HL-60 (cell line): ENCODE results near the gene MROH2A.

Source experiments
- GABPA ChIP-seq: IDR thresholded peaks from 2 replicates; pipeline ENCODE4 v1.6.1; 2012; ENCODE audit warnings: low read depth
- POLR2AphosphoS5 ChIP-seq: IDR thresholded peaks from 2 replicates; pipeline ENCODE4 v1.6.1; 2012; ENCODE audit warnings: low read depth
- TF ChIP-seq, protein P1 (sequence below): IDR thresholded peaks from one replicate; pipeline ENCODE4 v1.5.1; 2011; ENCODE audit warnings: low read length, control low read depth, inconsistent platforms; ENCODE audit not compliant: insufficient read depth
- TF ChIP-seq, protein P2 (sequence below): IDR thresholded peaks from 2 replicates; pipeline ENCODE4 v1.6.1; 2012; ENCODE audit warnings: low read depth; ENCODE audit not compliant: insufficient replicate concordance

- TF ChIP-seq, protein P1, sequence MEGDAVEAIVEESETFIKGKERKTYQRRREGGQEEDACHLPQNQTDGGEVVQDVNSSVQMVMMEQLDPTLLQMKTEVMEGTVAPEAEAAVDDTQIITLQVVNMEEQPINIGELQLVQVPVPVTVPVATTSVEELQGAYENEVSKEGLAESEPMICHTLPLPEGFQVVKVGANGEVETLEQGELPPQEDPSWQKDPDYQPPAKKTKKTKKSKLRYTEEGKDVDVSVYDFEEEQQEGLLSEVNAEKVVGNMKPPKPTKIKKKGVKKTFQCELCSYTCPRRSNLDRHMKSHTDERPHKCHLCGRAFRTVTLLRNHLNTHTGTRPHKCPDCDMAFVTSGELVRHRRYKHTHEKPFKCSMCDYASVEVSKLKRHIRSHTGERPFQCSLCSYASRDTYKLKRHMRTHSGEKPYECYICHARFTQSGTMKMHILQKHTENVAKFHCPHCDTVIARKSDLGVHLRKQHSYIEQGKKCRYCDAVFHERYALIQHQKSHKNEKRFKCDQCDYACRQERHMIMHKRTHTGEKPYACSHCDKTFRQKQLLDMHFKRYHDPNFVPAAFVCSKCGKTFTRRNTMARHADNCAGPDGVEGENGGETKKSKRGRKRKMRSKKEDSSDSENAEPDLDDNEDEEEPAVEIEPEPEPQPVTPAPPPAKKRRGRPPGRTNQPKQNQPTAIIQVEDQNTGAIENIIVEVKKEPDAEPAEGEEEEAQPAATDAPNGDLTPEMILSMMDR, result no peak
- TF ChIP-seq GABPA (no peak), POLR2AphosphoS5 (no peak)
- TF ChIP-seq, protein P2, sequence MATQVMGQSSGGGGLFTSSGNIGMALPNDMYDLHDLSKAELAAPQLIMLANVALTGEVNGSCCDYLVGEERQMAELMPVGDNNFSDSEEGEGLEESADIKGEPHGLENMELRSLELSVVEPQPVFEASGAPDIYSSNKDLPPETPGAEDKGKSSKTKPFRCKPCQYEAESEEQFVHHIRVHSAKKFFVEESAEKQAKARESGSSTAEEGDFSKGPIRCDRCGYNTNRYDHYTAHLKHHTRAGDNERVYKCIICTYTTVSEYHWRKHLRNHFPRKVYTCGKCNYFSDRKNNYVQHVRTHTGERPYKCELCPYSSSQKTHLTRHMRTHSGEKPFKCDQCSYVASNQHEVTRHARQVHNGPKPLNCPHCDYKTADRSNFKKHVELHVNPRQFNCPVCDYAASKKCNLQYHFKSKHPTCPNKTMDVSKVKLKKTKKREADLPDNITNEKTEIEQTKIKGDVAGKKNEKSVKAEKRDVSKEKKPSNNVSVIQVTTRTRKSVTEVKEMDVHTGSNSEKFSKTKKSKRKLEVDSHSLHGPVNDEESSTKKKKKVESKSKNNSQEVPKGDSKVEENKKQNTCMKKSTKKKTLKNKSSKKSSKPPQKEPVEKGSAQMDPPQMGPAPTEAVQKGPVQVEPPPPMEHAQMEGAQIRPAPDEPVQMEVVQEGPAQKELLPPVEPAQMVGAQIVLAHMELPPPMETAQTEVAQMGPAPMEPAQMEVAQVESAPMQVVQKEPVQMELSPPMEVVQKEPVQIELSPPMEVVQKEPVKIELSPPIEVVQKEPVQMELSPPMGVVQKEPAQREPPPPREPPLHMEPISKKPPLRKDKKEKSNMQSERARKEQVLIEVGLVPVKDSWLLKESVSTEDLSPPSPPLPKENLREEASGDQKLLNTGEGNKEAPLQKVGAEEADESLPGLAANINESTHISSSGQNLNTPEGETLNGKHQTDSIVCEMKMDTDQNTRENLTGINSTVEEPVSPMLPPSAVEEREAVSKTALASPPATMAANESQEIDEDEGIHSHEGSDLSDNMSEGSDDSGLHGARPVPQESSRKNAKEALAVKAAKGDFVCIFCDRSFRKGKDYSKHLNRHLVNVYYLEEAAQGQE, result no peak
These were observed 46.2 kb downstream of the MROH2A start for GRCh38 chr2:233824373-233824772.
